ENCODE results near the gene PRR7. TPM values are rescaled to one million over a fixed set of nuclear protein-coding genes. Genes with fewer than 3 reads are reported as not detected.

PRR7 gene
- total RNA-seq, 1 donor from 2014 or later = 0.72 TPM

- no peak for DNase-seq
Measured at GRCh38 chr5:177499842-177500241, 53.2 kb downstream of the PRR7 start.

DNA sequence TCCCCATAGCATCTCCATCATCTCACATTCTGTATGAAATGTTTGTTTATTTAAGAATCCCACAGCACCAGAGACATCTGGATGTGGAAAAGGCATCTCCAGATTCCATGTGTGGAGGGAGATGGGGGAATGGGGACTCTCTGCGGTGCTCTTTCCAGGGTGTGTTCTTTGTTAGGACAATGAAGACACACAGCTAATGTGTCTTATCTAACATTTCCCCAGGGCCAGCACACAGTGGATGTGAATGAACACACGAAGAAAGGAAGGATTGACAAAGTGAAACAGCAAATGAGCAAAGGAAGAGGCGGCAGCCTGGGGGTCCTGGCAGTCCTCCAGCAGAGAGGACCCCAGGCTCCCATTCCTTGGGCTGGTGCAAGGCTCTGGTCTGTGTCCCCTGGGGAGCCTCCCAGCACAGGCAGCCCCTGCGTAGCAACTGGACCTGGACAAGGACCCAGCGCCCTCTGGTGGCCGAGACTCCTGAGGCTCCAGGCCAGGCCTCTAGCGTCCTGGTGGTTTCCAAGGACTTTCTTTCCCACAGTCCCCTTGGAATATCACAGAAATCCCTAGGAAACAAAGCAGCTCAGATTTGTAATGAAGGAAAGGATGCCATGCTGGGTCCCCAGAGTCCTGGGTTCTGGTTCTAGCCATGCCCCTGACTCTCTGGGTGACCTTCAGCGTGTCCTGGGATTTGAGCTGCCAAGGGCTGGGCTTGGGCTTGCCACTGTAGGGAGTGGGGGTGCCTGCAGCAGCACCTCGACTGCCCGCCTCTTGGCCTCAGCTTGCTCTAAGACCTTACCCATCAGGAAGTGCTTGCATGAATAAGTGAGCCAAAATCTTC is 54.3 kb downstream of the PRR7 start:
- peak; percentile 93 for DNase-seq

DNA sequence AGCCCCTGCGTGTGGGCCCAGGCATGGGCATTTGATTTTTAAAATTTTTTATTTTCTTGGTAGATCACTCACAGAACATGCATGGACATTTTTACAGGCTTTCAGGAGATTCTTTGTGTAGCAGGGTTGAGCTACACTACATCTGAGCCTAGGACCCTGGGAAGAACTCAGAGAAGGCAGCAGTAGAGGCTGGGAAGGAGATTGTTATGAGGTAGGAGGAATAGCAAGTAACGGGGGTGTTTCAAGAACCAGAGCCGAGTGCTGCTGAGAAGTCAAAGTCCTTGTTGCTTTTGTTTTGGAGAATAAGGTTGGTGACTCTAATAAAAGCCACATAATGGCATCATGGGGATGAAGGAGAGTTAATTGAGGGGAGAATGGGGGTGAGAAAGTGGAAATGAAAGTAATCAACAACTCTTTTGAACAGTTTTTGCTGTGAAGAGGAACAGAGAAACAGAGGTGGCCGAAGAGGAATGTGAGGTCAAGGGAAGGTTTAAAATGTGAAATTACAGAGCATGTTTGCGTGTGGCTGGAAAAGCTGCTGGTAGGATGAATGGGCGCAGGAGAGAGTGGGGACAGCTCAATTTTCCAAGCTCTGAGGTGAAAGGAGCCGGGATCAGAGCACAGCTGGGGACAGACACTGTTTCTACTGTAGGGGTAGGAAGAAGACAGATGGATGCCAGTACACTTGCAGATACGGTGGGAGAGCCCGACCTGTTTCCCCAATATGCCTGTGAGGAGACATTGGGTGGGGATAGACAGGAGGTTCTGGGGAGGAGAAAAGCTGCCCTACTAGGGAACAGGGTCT is 55.5 kb downstream of the PRR7 start:
- DNase-seq = no peak

GRCh38 chr5:177502886-177503285 is 56.3 kb downstream of the PRR7 start:
- no peak for DNase-seq

DNA sequence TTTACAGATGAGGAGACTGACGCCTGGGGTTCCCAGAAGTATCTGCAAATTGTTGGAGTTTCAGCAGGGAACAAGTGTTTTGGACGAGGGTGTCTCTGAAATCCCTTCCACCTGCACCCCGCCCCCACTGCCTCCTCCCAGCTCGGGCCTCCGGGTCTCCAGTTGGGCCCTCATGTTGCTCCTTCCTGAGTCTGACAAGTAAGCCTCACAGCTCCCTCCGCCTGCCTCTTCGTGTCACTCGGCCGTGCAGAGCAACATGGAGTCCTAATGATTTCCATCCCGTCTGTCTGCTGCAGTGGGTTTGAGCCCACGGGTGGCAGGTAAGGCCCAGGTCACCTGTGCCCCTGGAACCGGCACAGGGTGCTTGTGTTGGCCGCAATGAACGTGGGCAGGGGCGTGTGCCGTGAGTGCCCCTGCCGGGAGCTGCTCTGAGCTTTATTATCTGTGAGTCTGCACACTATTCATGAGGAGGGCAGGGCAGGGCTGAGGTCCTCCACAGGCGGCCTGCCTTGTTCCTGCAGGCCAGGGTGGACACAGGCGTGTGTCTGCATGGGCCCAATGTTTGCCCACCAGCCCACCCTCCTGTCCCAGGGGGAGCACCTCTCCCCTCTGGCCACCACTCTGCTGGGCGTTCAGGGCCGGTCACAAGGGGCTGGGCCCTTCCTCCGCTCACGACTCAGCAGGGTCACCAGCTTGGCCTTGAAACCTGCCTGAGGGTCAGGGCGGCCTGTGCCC is 56.9 kb downstream of the PRR7 start:
- no peak for DNase-seq

DNA sequence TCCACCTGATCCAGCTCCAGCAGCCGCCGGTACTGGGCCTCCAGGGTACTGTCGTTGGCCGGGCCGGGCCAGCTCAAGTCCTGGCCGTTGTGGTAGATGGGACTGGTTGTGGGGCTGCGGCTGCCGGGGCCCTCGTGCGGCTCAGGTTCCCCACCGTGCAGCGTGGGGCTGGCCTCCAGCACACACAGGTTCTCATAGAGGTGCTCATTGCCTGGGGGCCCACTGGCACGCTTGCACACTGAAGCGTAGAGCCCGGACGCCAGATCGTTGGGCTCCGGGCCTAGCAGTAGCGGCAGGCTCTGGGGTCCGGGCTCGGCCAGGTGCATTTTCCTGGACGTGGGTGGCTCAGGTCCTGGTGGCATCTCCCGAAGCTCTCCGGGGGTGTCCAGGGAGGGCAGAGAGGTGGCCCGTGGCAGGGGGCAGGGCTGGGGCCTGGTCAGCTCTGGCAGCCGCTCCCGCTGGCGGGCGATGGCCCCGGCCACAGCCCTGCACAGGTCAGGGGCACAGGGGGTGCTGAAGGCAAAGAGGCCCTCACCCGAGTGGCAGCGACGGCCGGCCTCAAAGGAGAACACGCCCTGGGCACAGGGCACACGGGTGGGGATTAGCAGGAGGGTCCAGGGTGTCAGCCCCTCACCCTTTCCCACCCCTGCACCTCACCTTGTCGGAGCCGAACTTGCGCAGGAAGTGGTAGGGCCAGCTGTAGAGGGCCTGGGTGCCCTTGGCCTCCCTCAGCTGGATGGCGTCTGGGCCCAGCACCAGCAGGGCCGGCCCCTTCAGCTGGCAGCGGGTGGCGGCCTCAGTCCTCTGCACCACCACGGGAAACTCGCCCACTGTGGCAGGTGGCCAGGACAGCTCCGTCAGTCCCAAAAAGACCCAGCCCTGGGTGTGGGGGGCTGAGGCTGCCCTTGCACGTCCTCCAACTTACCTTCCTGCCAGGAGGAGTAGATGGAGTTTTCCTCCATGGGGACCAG is 57.8 kb downstream of the PRR7 start:
- DNase-seq = no peak

DNA sequence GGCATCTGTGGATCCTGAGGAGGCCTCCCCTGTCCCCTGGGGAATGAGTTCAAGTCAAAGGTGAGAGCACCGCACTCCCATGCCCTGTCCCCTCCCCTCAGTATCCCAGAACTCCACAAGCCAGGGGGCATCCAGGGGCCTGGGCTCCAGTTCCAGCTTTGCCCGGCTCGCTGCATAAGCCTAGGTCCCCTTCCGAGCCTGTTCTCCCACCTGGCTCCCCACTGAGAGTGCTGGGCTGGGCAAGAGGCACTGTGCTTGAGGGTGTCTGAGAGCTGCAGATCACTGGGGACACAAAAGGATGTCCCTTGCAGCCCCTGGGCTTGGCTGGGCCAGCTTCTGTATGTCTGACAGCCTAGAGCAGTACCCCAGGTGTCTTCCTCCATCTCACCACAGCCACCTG is 58.5 kb downstream of the PRR7 start:
- no peak for DNase-seq

Other genes with a start within 250 kb of the PRR7 start
- 25.4 TPM for gene RAB24, start 143.1 kb upstream of the PRR7 start, total RNA-seq
- gene PRELID1, start 143.0 kb upstream of the PRR7 start, total RNA-seq = 62.8 TPM
- gene MXD3, start 134.9 kb upstream of the PRR7 start, total RNA-seq = 32.8 TPM
- gene LMAN2, start 95.1 kb upstream of the PRR7 start, total RNA-seq = 159 TPM
- 14.8 TPM for gene RGS14, start 88.9 kb upstream of the PRR7 start, total RNA-seq
- gene SLC34A1, start 62.4 kb upstream of the PRR7 start, total RNA-seq = not detected
- gene PFN3, start 46.2 kb upstream of the PRR7 start, total RNA-seq = not detected
- gene F12, start 37.2 kb upstream of the PRR7 start, total RNA-seq = 0.51 TPM
- 19.9 TPM for gene GRK6, start 20.1 kb upstream of the PRR7 start, total RNA-seq
- 58.3 TPM for gene DBN1, start 26.8 kb downstream of the PRR7 start, total RNA-seq
- 83.0 TPM for gene PDLIM7, start 50.8 kb downstream of the PRR7 start, total RNA-seq
- gene DOK3, start 63.0 kb downstream of the PRR7 start, total RNA-seq = 6.7 TPM
- gene DDX41, start 70.1 kb downstream of the PRR7 start, total RNA-seq = 46.4 TPM
- gene FAM193B, start 107.7 kb downstream of the PRR7 start, total RNA-seq = 28.1 TPM
- gene TMED9, start 145.4 kb downstream of the PRR7 start, total RNA-seq = 91.9 TPM
- 14.5 TPM for gene B4GALT7, start 153.3 kb downstream of the PRR7 start, total RNA-seq

All from tongue (tissue), 2 donors.